ENCODE measurements around the gene MUC6. TPM values are rescaled to one million over a fixed set of nuclear protein-coding genes. Genes with fewer than 3 reads are reported as not detected.

Gene MUC6
- total and polyA plus RNA-seq, 9 of the 15 experiments (the other 6 are each of a cell fraction or from before 2014, with no cell fraction given), result not detected

GRCh38 chr11:1062075-1062820, 25.7 kb upstream of the MUC6 start:
- TF ChIP-seq NRF1 (conservative IDR thresholded peaks at IDR 0.05 in 1 of 2, IDR thresholded peaks at IDR 0.05 in 1 of 2) (no peak), ATF6 (CRISPR knock-in tag; IDR thresholded peaks at IDR 0.05) (no peak), BRF1 (IDR thresholded peaks at IDR 0.05; ENCODE audit: borderline replicate concordance, extremely low read depth, insufficient read length) (no peak), ARID2 (IDR thresholded peaks at IDR 0.05) (no peak), WHSC1 (IDR thresholded peaks at IDR 0.05; ENCODE audit: low read length) (no peak), CCAR2 (IDR thresholded peaks at IDR 0.05; ENCODE audit: low read depth, low read length) (no peak), KDM1A (IDR thresholded peaks at IDR 0.05) (peak in 1 of 2 experiments; percentile 34; a peak in 1 of 4 replicates), ZNF174 (CRISPR knock-in tag; IDR thresholded peaks at IDR 0.05) (no peak), TRIM28 (IDR thresholded peaks at IDR 0.05) (peak; percentile 52; the same call in 1 of the 2 replicates), BCOR (IDR thresholded peaks at IDR 0.05) (peak; percentile 84), SNRNP70 (optimal IDR thresholded peaks at IDR 0.05; ENCODE audit: low read depth, low read length) (no peak), SMARCA5 (IDR thresholded peaks at IDR 0.05) (no peak), ZFP91 (CRISPR knock-in tag; IDR thresholded peaks at IDR 0.05) (no peak), CBX3 (IDR thresholded peaks at IDR 0.05; ENCODE audit: borderline replicate concordance in 1 of 2, low read length in 2 of 2) (peak in 1 of 2 experiments; percentile 68; a peak in 1 of 3 replicates)
- no peaks in the 10 kb centered on the region for H3K79me2 ChIP-seq (ENCODE audit: control insufficient read depth, insufficient read depth, low read length)
- FAIRE-seq (no peak), ATAC-seq (no peak), DNase-seq (ENCODE audit: extremely low read depth in 1 of 4, low spot score in 3 of 4) (no peak)
- H3K9me1 ChIP-seq (ENCODE audit: control insufficient read depth, insufficient read depth, low read length), result no peaks in the 10 kb centered on the region
- no peak overlapping the region for H2AFZ ChIP-seq (ENCODE audit: low read depth, low read length)
- ChIA-PET CTCF (ENCODE audit: low intra/inter-chr PET ratio) (no interaction called here), POLR2A (no interaction called here)
- H3K9ac ChIP-seq (ENCODE audit: insufficient read depth in 1 of 2, low read depth in 2 of 2, low read length in 2 of 2), result no peak overlapping the region
- intact Hi-C loops (cut with micrococcal nuclease) (no loop called here), in situ Hi-C loops (cut with MboI) (no loop called here)
- H3K4me3 ChIP-seq, result no peak overlapping the region
- no peak overlapping the region for H3K27ac ChIP-seq (ENCODE audit: extremely low read depth, low read depth, low read length)
- peaks cover 0 to 5% of the 10 kb centered on the region in 2 experiments; a peak in 2 of 5 replicates for H3K4me1 ChIP-seq (replicated peaks in 1 of 2; ENCODE audit: control insufficient read depth in 2 of 2, insufficient read depth in 2 of 2, low read length in 2 of 2)
- H4K20me1 ChIP-seq (replicated peaks; ENCODE audit: control insufficient read depth, insufficient read depth, low read length), result no peaks in the 10 kb centered on the region
- no peak overlapping the region for H3K4me2 ChIP-seq (ENCODE audit: insufficient read depth, low read length)
- H3K9me3 ChIP-seq (replicated peaks; ENCODE audit: control insufficient read depth, insufficient read depth, low read depth, low read length), result peaks cover 5% of the 10 kb centered on the region
- peaks cover 17 to 46% of the 10 kb centered on the region in 2 experiments for H3K27me3 ChIP-seq (ENCODE audit: control insufficient read depth in 2 of 2, insufficient read depth in 2 of 2, low read length in 2 of 2)
- WGBS (ENCODE audit: insufficient coverage, low coverage, missing lambda C conversion rate), result 12% methylated on average over 9 of the region's 9 CpGs
- BruUV-seq (replicated peaks), result no TSS peak
- H3K36me3 ChIP-seq (ENCODE audit: control insufficient read depth, insufficient read depth, low read length), result no peaks in the 10 kb centered on the region

Measured in K562 (cell line).